Left ventricle myocardium inferior (tissue), 1 donor: ENCODE data around the gene STARD10. TPM values are rescaled to one million over a fixed set of nuclear protein-coding genes. Genes with fewer than 3 reads are reported as not detected.

Experiments
- DNase-seq: peaks from one replicate; pipeline ENCODE4 v3.0.0-alpha.2; 2020
- H3K27ac ChIP-seq: fragments of 200-600 bp; replicated peaks from 2 replicates; pipeline ENCODE4 v1.8.0; 2021
- H3K27me3 ChIP-seq: fragments of 200-600 bp; 2 replicates; pipeline ENCODE4 v1.8.0; 2021; ENCODE audit warnings: low read depth
- H3K36me3 ChIP-seq: fragments of 200-600 bp; 2 replicates; pipeline ENCODE4 v1.8.0; 2021
- H3K4me1 ChIP-seq: fragments of 200-600 bp; 2 replicates; pipeline ENCODE4 v1.8.0; 2021
- H3K4me3 ChIP-seq: fragments of 200-600 bp; 2 replicates; pipeline ENCODE4 v1.8.0; 2021; ENCODE audit warnings: mild to moderate bottlenecking, moderate library complexity
- H3K9me3 ChIP-seq: fragments of 200-600 bp; replicated peaks from 2 replicates; pipeline ENCODE4 v1.8.0; 2021
- CTCF ChIP-seq: fragments of 200-600 bp; IDR thresholded peaks from 2 replicates; pipeline ENCODE4 v1.8.0; 2021; ENCODE audit warnings: antibody characterized with exemption, mild to moderate bottlenecking, borderline replicate concordance
- intact Hi-C: fragments of 100-400 bp; cut with micrococcal nuclease; formaldehyde crosslinking; loops from one replicate; pipeline ENCODE4 v1.11.0; 2022
- total RNA-seq: library from RNA; stranded (reverse); fragmentation: NEBNext Ultra II Directional; extraction: Animal tissue kit (Norgen Biotek cat#: 25700); gene quantifications from one replicate; pipeline ENCODE4 v1.2.1, GENCODE V29; 2021
- donor health status: DM: no; HTN: yes; CAD: no; lungs with severe emphysema.

The STARD10 gene
- total RNA-seq, 1 donor from 2014 or later = 93.6 TPM

GRCh38 chr11:72838691-72839305, 45.0 kb upstream of the STARD10 start:
- Histone ChIP-seq H3K36me3 (peaks cover 52% of the 10 kb centered on the region), H3K4me1 (peaks cover 93% of the 10 kb centered on the region), H3K27ac (peak overlapping the region; percentile 95), H3K9me3 (no peaks in the 10 kb centered on the region), H3K27me3 (no peaks in the 10 kb centered on the region), H3K4me3 (no peak overlapping the region)
- intact Hi-C loops = no loop called here
- no peak for DNase-seq
- no peak for TF ChIP-seq CTCF

GRCh38 chr11:72836111-72836510, 42.3 kb upstream of the STARD10 start:
- Histone ChIP-seq H3K4me1 (peaks cover 93% of the 10 kb centered on the region), H3K27ac (peak overlapping the region; percentile 95), H3K36me3 (peaks cover 39% of the 10 kb centered on the region), H3K4me3 (no peak overlapping the region), H3K27me3 (no peaks in the 10 kb centered on the region), H3K9me3 (no peaks in the 10 kb centered on the region)
- DNase-seq = peak; percentile 84
- intact Hi-C loops = no loop called here
- no peak for TF ChIP-seq CTCF

- H3K36me3 ChIP-seq = peaks cover 27% of the 10 kb centered on the region
- H3K4me3 ChIP-seq = peak overlapping the region; percentile 19
- TF ChIP-seq CTCF = no peak
- H3K27me3 ChIP-seq = no peaks in the 10 kb centered on the region
- peak overlapping the region; percentile 95 for H3K27ac ChIP-seq
- DNase-seq = no peak
- intact Hi-C loops = loop anchor here (5.0 kb wide), 1 partner anchor 342 kb away; no protein-coding TSS in a partner anchor
- no peaks in the 10 kb centered on the region for H3K9me3 ChIP-seq
- H3K4me1 ChIP-seq = peaks cover 84% of the 10 kb centered on the region
Observed at GRCh38 chr11:72834905-72835304, 41.1 kb upstream of the STARD10 start.

- no peak for DNase-seq
- H3K36me3 ChIP-seq = peaks cover 17% of the 10 kb centered on the region
Observed at GRCh38 chr11:72833811-72834493, 40.1 kb upstream of the STARD10 start.

More at GRCh38 chr11:72833811-72834493, 40.1 kb upstream of the STARD10 start:
- Histone ChIP-seq H3K9me3 (no peaks in the 10 kb centered on the region), H3K4me1 (peaks cover 80% of the 10 kb centered on the region), H3K27me3 (no peaks in the 10 kb centered on the region), H3K4me3 (no peak overlapping the region), H3K27ac (peak overlapping the region; percentile 95)
- TF ChIP-seq CTCF = no peak
- intact Hi-C loops = loop anchor here (5.0 kb wide), 1 partner anchor 343 kb away; no protein-coding TSS in a partner anchor
